Thyroid gland (tissue), 4 donors: ENCODE measurements around the gene KAZN.

Experiments
- POLR2A ChIP-seq, 2 donors: fragments of 450-650 bp; IDR thresholded peaks; one replicate each; pipeline ENCODE4 v1.6.1; 2017; ENCODE audit warnings: antibody characterized with exemption in 2 of 2, mild to moderate bottlenecking in 2 of 2, moderate library complexity in 1 of 2
- TF ChIP-seq, protein P1 (sequence below), 6 experiments: fragments of 200-600 bp in 3 of 6; fragments of 450-650 bp in 3 of 6; sonication (generic) in 3 of 6; IDR thresholded peaks; one replicate each; pipeline ENCODE4 v1.5.1; 2016 to 2019; ENCODE audit warnings: antibody characterized with exemption in 6 of 6, mild to moderate bottlenecking in 2 of 6, inconsistent platforms in 1 of 6, moderate library complexity in 1 of 6

- TF ChIP-seq POLR2A (IDR thresholded peaks at IDR 0.05), result no peak
- TF ChIP-seq, protein P1, sequence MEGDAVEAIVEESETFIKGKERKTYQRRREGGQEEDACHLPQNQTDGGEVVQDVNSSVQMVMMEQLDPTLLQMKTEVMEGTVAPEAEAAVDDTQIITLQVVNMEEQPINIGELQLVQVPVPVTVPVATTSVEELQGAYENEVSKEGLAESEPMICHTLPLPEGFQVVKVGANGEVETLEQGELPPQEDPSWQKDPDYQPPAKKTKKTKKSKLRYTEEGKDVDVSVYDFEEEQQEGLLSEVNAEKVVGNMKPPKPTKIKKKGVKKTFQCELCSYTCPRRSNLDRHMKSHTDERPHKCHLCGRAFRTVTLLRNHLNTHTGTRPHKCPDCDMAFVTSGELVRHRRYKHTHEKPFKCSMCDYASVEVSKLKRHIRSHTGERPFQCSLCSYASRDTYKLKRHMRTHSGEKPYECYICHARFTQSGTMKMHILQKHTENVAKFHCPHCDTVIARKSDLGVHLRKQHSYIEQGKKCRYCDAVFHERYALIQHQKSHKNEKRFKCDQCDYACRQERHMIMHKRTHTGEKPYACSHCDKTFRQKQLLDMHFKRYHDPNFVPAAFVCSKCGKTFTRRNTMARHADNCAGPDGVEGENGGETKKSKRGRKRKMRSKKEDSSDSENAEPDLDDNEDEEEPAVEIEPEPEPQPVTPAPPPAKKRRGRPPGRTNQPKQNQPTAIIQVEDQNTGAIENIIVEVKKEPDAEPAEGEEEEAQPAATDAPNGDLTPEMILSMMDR (IDR thresholded peaks at IDR 0.05), result no peak
Measured at GRCh38 chr1:14790982-14791381, 192.5 kb downstream of the KAZN start.
